HFFc6 (cell line): ENCODE measurements around the gene ADGRA1. TPM values are rescaled to one million over a fixed set of nuclear protein-coding genes. Genes with fewer than 3 reads are reported as not detected.

ENCODE experiments used
- DNase-seq: peaks from one replicate; pipeline ENCODE4 v3.0.0-alpha.2; 2018
- H3K27ac Mint-ChIP-seq: 2 replicates; pipeline ENCODE4 v1.8.0; 2020; ENCODE audit warnings: mild to moderate bottlenecking, mixed read lengths
- H3K27me3 Mint-ChIP-seq: 2 replicates; pipeline ENCODE4 v1.8.0; 2021; ENCODE audit warnings: mild to moderate bottlenecking, moderate library complexity, mixed read lengths; ENCODE audit not compliant: insufficient read depth
- H3K36me3 Mint-ChIP-seq: 2 replicates; pipeline ENCODE4 v1.8.0; 2021; ENCODE audit warnings: low read depth, mixed read lengths
- H3K4me1 Mint-ChIP-seq: 2 replicates; pipeline ENCODE4 v1.8.0; 2020; ENCODE audit warnings: low read depth, mixed read lengths
- H3K4me3 Mint-ChIP-seq: 2 replicates; pipeline ENCODE4 v1.8.0; 2020; ENCODE audit warnings: mild to moderate bottlenecking, moderate library complexity, mixed read lengths
- H3K9me3 Mint-ChIP-seq: 2 replicates; pipeline ENCODE4 v1.8.0; 2020; ENCODE audit warnings: mild to moderate bottlenecking, mixed read lengths
- total RNA-seq, 6 experiments: library from RNA; stranded (reverse); fragmentation: NEBNext Ultra II Directional; extraction: Animal tissue kit (Norgen Biotek cat#: 25700); gene quantifications; 2 replicates in 1 of 6; 3 replicates in 5 of 6; pipeline ENCODE4 v1.2.3, GENCODE V29; 2021
- TF ChIP-seq, protein P1 (sequence below): fragments of 200-600 bp; sonication (generic); IDR thresholded peaks from 2 replicates; pipeline ENCODE4 v1.5.0; 2021; ENCODE audit warnings: antibody characterized with exemption, mild to moderate bottlenecking

Gene ADGRA1
- total RNA-seq, 6 experiments from 2014 or later: not detected

DNA sequence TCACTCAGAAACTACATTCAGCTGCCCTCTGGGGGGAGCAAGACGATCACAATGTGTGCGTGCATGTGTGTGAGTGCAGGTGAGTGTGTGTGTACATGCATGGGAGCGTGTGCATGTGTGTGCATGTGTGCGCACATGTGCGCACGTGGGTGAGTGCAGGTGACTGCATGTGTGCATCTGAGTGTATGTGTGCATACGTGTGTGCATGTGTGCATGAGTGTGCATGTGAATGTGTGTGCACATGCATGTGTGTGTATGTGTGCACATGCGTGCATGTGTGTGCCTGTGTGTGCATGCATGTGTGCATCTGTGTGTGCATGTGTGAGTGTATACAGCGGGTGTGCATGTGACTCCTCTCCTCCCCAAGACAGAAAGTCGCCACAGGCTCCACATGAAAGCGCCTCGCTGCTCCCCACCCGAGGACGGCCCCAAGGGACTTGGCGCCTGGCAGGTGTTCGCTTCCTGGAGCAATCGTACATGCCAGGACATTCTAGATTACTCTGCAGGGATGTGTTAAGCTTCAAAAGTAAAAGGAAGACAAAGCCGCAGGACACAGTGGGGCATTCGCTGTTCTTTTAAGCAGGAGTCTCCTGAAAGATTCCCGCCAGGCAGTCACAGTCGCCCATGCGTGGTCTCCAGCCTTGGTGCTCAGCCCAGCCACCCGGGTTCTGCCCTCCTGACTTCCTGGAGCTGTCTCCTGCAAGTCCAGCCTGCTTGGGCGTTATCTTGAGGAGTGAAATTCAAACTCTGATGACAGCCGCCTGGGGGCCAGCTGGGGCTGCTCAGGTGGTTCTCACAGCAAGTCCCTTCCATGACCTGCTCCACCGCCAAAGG, 42.0 kb upstream of the ADGRA1 start:
- Mint-ChIP-seq H3K9me3 (no peaks in the 10 kb centered on the region), H3K4me1 (no peaks in the 10 kb centered on the region; the same call in 1 of the 2 replicates), H3K27ac (no peak overlapping the region), H3K36me3 (no peaks in the 10 kb centered on the region), H3K27me3 (peaks cover 6% of the 10 kb centered on the region), H3K4me3 (no peak overlapping the region)
- TF ChIP-seq, protein P1, sequence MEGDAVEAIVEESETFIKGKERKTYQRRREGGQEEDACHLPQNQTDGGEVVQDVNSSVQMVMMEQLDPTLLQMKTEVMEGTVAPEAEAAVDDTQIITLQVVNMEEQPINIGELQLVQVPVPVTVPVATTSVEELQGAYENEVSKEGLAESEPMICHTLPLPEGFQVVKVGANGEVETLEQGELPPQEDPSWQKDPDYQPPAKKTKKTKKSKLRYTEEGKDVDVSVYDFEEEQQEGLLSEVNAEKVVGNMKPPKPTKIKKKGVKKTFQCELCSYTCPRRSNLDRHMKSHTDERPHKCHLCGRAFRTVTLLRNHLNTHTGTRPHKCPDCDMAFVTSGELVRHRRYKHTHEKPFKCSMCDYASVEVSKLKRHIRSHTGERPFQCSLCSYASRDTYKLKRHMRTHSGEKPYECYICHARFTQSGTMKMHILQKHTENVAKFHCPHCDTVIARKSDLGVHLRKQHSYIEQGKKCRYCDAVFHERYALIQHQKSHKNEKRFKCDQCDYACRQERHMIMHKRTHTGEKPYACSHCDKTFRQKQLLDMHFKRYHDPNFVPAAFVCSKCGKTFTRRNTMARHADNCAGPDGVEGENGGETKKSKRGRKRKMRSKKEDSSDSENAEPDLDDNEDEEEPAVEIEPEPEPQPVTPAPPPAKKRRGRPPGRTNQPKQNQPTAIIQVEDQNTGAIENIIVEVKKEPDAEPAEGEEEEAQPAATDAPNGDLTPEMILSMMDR: no peak
- no peak for DNase-seq

DNA sequence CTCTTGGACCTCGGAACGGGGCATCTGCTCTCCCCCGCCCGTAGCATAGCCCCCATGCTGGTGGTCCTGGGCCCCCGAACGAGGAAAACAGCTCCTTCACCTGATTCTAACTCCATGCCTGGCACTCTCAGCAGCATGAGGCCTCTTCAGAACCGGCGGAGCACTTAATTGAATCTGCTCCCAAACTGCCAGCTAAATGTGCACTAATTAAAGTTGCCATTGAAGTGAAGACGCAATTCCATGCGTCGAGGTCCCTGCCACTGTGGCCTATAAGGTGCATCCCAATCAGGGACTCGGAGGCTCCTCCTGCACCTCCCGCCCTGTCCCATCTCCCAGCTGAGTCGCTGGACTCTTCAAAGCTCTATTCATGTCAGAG, 41.3 kb upstream of the ADGRA1 start:
- TF ChIP-seq, protein P1: no peak
- no peak for DNase-seq
- Mint-ChIP-seq H3K27ac (no peak overlapping the region), H3K4me1 (no peaks in the 10 kb centered on the region; the same call in 1 of the 2 replicates), H3K27me3 (peaks cover 6% of the 10 kb centered on the region), H3K36me3 (no peaks in the 10 kb centered on the region), H3K9me3 (peaks cover 5% of the 10 kb centered on the region; the same call in 1 of the 2 replicates), H3K4me3 (no peak overlapping the region)

DNA sequence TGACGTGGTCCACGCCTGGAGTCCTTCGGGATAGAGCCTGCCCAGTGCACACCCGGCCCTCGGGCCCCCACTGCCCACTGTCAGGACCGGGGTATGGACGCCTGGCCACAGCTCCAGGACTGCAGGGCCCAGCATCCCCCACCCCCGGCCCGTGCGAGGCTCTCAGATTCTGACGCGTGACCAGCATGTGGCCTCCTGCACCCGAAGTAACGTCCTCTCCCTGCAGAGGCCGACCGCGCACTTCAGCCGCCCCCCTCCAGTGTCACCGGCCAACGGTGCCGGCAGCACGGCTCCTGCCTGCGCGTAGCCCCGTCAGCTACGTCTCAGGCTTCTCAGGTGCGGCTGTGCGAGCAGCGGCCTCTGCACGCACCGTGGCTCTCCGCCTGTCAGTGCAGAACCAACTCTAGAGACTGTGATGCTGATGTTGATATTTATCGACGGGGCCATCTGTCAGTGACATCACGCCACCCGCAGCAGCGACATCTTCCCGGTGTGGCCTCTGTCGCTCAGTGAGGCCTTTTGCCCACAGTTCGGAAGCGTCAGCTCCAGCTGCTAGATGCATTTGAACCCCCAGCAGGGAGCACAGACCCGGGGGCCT, 40.1 kb upstream of the ADGRA1 start:
- peaks cover 9% of the 10 kb centered on the region; the same call in 1 of the 2 replicates for H3K9me3 Mint-ChIP-seq
- peaks cover 4% of the 10 kb centered on the region for H3K27me3 Mint-ChIP-seq
- H3K27ac Mint-ChIP-seq: no peak overlapping the region
- H3K4me3 Mint-ChIP-seq: no peak overlapping the region
- no peaks in the 10 kb centered on the region for H3K36me3 Mint-ChIP-seq
- TF ChIP-seq, protein P1: no peak
- H3K4me1 Mint-ChIP-seq: no peaks in the 10 kb centered on the region; the same call in 1 of the 2 replicates
- no peak for DNase-seq

DNA sequence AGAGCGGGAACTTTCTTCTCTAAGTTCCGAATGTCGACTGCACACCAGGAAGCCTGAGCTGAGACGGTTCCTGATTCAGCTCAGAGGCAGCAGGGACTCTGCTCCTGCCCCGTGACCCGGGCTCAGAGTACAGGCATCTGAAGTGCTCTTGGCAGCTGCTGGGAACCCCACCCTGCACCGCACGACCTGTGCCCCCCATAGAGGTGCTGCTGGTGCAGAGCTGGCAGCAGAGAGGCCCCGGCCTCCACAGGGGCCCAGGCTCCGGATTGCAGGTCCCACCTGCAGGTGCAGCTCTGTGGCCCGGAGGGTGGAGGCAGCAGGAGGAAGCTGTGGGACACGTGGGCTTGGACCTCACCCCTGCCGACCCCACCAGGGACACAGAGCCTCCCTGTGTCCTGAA, 39.5 kb upstream of the ADGRA1 start:
- Mint-ChIP-seq H3K9me3 (peaks cover 9% of the 10 kb centered on the region; the same call in 1 of the 2 replicates), H3K27ac (no peak overlapping the region), H3K4me3 (no peak overlapping the region), H3K27me3 (peaks cover 4% of the 10 kb centered on the region), H3K36me3 (no peaks in the 10 kb centered on the region), H3K4me1 (no peaks in the 10 kb centered on the region; the same call in 1 of the 2 replicates)
- TF ChIP-seq, protein P1: no peak
- DNase-seq: no peak

DNA sequence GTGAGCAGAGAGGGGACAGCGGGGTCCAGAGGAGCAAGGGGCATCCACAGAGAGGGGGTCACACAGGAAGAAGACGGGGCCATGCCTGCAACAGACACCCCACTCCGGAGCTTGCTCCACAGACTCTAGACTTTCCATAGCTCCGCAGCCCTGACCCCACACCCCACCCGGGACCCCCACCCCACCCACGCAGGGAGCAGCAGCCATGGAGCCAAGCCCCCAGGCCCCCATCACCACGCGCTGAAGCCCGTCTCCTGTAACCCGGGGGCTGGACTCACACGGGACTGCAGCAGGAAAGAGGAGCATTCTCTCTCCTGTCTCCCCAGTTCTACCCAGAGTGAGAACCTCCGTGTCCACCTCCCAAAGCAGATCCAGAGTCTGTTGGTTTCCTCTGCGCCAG, 38.8 kb upstream of the ADGRA1 start:
- H3K9me3 Mint-ChIP-seq: peaks cover 9% of the 10 kb centered on the region; the same call in 1 of the 2 replicates
- H3K4me3 Mint-ChIP-seq: no peak overlapping the region
- H3K27me3 Mint-ChIP-seq: peaks cover 4% of the 10 kb centered on the region
- DNase-seq: no peak
- no peaks in the 10 kb centered on the region for H3K36me3 Mint-ChIP-seq
- TF ChIP-seq, protein P1: no peak
- no peak overlapping the region for H3K27ac Mint-ChIP-seq
- H3K4me1 Mint-ChIP-seq: no peaks in the 10 kb centered on the region; the same call in 1 of the 2 replicates
